ENCODE results near the gene JARID2.

The JARID2 gene

GRCh38 chr6:15476631-15477380 is 230.9 kb downstream of the JARID2 start:
- no peak for DNase-seq

- no peak for DNase-seq
These were observed 231.9 kb downstream of the JARID2 start for GRCh38 chr6:15477746-15478145.

GRCh38 chr6:15479761-15480160 is 233.9 kb downstream of the JARID2 start:
- no peak for DNase-seq

- DNase-seq: peak in 1 of 2 donors; percentile 42
These were observed 234.7 kb downstream of the JARID2 start for GRCh38 chr6:15480525-15480924.

GRCh38 chr6:15481390-15482291 is 235.8 kb downstream of the JARID2 start:
- DNase-seq: no peak

GRCh38 chr6:15483060-15483459 is 237.2 kb downstream of the JARID2 start:
- peak; percentile 47 to 73 for DNase-seq

- no peak for DNase-seq
These were observed 238.3 kb downstream of the JARID2 start for GRCh38 chr6:15484140-15484539.

GRCh38 chr6:15484821-15485220 is 239.0 kb downstream of the JARID2 start:
- DNase-seq: no peak

- no peak for DNase-seq
These were observed 240.1 kb downstream of the JARID2 start for GRCh38 chr6:15485936-15486335.

GRCh38 chr6:15487262-15487661 is 241.4 kb downstream of the JARID2 start:
- DNase-seq: no peak

- DNase-seq: peak in 1 of 2 donors; percentile 34
These were observed 243.5 kb downstream of the JARID2 start for GRCh38 chr6:15489261-15489962.

- no peak for DNase-seq
These were observed 244.6 kb downstream of the JARID2 start for GRCh38 chr6:15490242-15491100.

GRCh38 chr6:15491255-15491985 is 245.6 kb downstream of the JARID2 start:
- DNase-seq: peak; percentile 58 to 81

GRCh38 chr6:15491986-15492269 is 246.1 kb downstream of the JARID2 start:
- no peak for DNase-seq

GRCh38 chr6:15493437-15494168 is 247.7 kb downstream of the JARID2 start:
- DNase-seq: no peak

- no peak for DNase-seq
These were observed 249.6 kb downstream of the JARID2 start for GRCh38 chr6:15495375-15495901.

GRCh38 chr6:15496345-15497131 is 250.7 kb downstream of the JARID2 start:
- no peak for DNase-seq

GRCh38 chr6:15498640-15499039 is 252.8 kb downstream of the JARID2 start:
- peak in 1 of 2 donors; percentile 49 for DNase-seq

- DNase-seq: no peak
These were observed 253.3 kb downstream of the JARID2 start for GRCh38 chr6:15499125-15499524.

GRCh38 chr6:15499591-15499990 is 253.7 kb downstream of the JARID2 start:
- DNase-seq: no peak

All from inflammatory macrophage treated with lipopolysaccharide for 1 hour (primary cell).